ENCODE results near the gene MKKS. TPM values are rescaled to one million over a fixed set of nuclear protein-coding genes. Genes with fewer than 3 reads are reported as not detected.

Gene MKKS
- total RNA-seq, 1 donor from 2014 or later = 11.8 TPM

GRCh38 chr20:10465135-10465534, 31.1 kb upstream of the MKKS start:
- no peak overlapping the region for H3K4me3 Mint-ChIP-seq
- H3K27me3 Mint-ChIP-seq (ENCODE audit: low read depth) = no peaks in the 10 kb centered on the region
- peaks cover 30% of the 10 kb centered on the region for H3K36me3 Mint-ChIP-seq
- H3K4me1 Mint-ChIP-seq = peaks cover 38% of the 10 kb centered on the region
- TF ChIP-seq CTCF (IDR thresholded peaks at IDR 0.05; ENCODE audit: unreplicated experiment) = no peak
- no peak for DNase-seq (ENCODE audit: low spot score in 2 of 2, unreplicated experiment in 2 of 2)
- peaks cover 22% of the 10 kb centered on the region for H3K9me3 Mint-ChIP-seq
- H3K27ac Mint-ChIP-seq = no peak overlapping the region

GRCh38 chr20:10463622-10464021, 29.6 kb upstream of the MKKS start:
- H3K9me3 Mint-ChIP-seq = peaks cover 35% of the 10 kb centered on the region
- H3K27me3 Mint-ChIP-seq (ENCODE audit: low read depth) = no peaks in the 10 kb centered on the region
- no peak for DNase-seq (ENCODE audit: low spot score in 2 of 2, unreplicated experiment in 2 of 2)
- H3K36me3 Mint-ChIP-seq = peaks cover 42% of the 10 kb centered on the region
- H3K27ac Mint-ChIP-seq = no peak overlapping the region
- no peak for TF ChIP-seq CTCF (IDR thresholded peaks at IDR 0.05; ENCODE audit: unreplicated experiment)
- no peak overlapping the region for H3K4me3 Mint-ChIP-seq
- peaks cover 30% of the 10 kb centered on the region for H3K4me1 Mint-ChIP-seq

GRCh38 chr20:10462516-10462915, 28.5 kb upstream of the MKKS start:
- no peak for DNase-seq (ENCODE audit: low spot score in 2 of 2, unreplicated experiment in 2 of 2)
- Mint-ChIP-seq H3K36me3 (peaks cover 50% of the 10 kb centered on the region), H3K9me3 (peaks cover 42% of the 10 kb centered on the region), H3K27me3 (ENCODE audit: low read depth) (no peaks in the 10 kb centered on the region), H3K4me3 (no peak overlapping the region), H3K4me1 (peaks cover 19% of the 10 kb centered on the region), H3K27ac (no peak overlapping the region)
- TF ChIP-seq CTCF (IDR thresholded peaks at IDR 0.05; ENCODE audit: unreplicated experiment) = no peak

GRCh38 chr20:10461495-10461894, 27.5 kb upstream of the MKKS start:
- Mint-ChIP-seq H3K27ac (no peak overlapping the region), H3K27me3 (ENCODE audit: low read depth) (no peaks in the 10 kb centered on the region), H3K4me3 (no peak overlapping the region), H3K4me1 (peaks cover 9% of the 10 kb centered on the region), H3K36me3 (peaks cover 56% of the 10 kb centered on the region), H3K9me3 (peaks cover 51% of the 10 kb centered on the region)
- DNase-seq (ENCODE audit: low spot score in 2 of 2, unreplicated experiment in 2 of 2) = no peak
- TF ChIP-seq CTCF (IDR thresholded peaks at IDR 0.05; ENCODE audit: unreplicated experiment) = no peak

- Mint-ChIP-seq H3K27me3 (ENCODE audit: low read depth) (no peaks in the 10 kb centered on the region), H3K9me3 (peaks cover 23% of the 10 kb centered on the region), H3K27ac (no peak overlapping the region), H3K4me1 (no peaks in the 10 kb centered on the region), H3K36me3 (peaks cover 20% of the 10 kb centered on the region), H3K4me3 (no peak overlapping the region)
- no peak for DNase-seq (ENCODE audit: low spot score in 2 of 2, unreplicated experiment in 2 of 2)
- no peak for TF ChIP-seq CTCF (IDR thresholded peaks at IDR 0.05; ENCODE audit: unreplicated experiment)
These were observed 20.2 kb upstream of the MKKS start for GRCh38 chr20:10454151-10454750.

GRCh38 chr20:10453241-10453640, 19.2 kb upstream of the MKKS start:
- Mint-ChIP-seq H3K4me1 (no peaks in the 10 kb centered on the region), H3K9me3 (peaks cover 13% of the 10 kb centered on the region), H3K4me3 (no peak overlapping the region), H3K27me3 (ENCODE audit: low read depth) (no peaks in the 10 kb centered on the region), H3K36me3 (peaks cover 10% of the 10 kb centered on the region), H3K27ac (no peak overlapping the region)
- DNase-seq (ENCODE audit: low spot score in 2 of 2, unreplicated experiment in 2 of 2) = no peak
- no peak for TF ChIP-seq CTCF (IDR thresholded peaks at IDR 0.05; ENCODE audit: unreplicated experiment)
